HG02973 (cell line): ENCODE measurements around the gene PCDHGA11.
A peak's percentile ranks its signal among the peaks of the same experiment; 100 is the strongest.
"Not testable (repeated sequence)": the region's sequence is repeated elsewhere in the genome, so short reads cannot be mapped to it uniquely, and the experiment has no call there.

Experiments
- ATAC-seq: cut with Tn5 transposase; IDR thresholded peaks from one replicate; pipeline ENCODE4 v1.9.1; 2021; ENCODE audit warnings: moderate library complexity; ENCODE audit not compliant: unreplicated experiment

The PCDHGA11 gene

GRCh38 chr5:141430332-141431113 lies 9.7 kb downstream of the PCDHGA11 start, which contains the start of gene PCDHGA12:
Gene PCDHGA12 (plus strand): TSS chr5:141430507. CDS start chr5:141430760, 253 bp downstream.
- peak; percentile 86 for ATAC-seq

DNA sequence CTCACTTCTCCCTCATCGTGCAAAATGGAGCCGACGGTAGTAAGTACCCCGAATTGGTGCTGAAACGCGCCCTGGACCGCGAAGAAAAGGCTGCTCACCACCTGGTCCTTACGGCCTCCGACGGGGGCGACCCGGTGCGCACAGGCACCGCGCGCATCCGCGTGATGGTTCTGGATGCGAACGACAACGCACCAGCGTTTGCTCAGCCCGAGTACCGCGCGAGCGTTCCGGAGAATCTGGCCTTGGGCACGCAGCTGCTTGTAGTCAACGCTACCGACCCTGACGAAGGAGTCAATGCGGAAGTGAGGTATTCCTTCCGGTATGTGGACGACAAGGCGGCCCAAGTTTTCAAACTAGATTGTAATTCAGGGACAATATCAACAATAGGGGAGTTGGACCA lies 10.4 kb downstream of the PCDHGA11 start:
- ATAC-seq: peak; percentile 48

- not testable (repeated sequence) for ATAC-seq
Observed at GRCh38 chr5:141432308-141432707, 11.5 kb downstream of the PCDHGA11 start.

- not testable (repeated sequence) for ATAC-seq
Observed at GRCh38 chr5:141432726-141433125, 11.9 kb downstream of the PCDHGA11 start.

- no peak for ATAC-seq
Observed at GRCh38 chr5:141434006-141434405, 13.2 kb downstream of the PCDHGA11 start.

DNA sequence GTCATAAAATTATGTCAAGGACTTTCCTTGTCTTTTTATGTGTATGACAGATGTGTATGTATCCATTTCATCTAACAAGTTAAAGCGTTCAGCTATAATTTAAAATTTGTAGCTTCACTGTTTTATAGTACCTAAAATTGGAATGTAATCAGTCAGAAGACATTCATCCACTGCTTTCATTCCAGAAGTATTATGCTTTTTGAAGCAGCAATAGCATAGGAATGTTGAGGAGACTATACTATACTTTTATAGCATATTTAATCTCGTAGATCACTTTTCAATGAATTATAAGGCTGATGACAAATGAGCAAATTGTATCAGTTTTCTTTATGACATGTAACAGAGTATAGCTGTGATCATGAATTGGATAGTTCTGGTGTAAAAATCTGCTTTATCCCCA lies 16.4 kb downstream of the PCDHGA11 start:
- ATAC-seq: no peak

DNA sequence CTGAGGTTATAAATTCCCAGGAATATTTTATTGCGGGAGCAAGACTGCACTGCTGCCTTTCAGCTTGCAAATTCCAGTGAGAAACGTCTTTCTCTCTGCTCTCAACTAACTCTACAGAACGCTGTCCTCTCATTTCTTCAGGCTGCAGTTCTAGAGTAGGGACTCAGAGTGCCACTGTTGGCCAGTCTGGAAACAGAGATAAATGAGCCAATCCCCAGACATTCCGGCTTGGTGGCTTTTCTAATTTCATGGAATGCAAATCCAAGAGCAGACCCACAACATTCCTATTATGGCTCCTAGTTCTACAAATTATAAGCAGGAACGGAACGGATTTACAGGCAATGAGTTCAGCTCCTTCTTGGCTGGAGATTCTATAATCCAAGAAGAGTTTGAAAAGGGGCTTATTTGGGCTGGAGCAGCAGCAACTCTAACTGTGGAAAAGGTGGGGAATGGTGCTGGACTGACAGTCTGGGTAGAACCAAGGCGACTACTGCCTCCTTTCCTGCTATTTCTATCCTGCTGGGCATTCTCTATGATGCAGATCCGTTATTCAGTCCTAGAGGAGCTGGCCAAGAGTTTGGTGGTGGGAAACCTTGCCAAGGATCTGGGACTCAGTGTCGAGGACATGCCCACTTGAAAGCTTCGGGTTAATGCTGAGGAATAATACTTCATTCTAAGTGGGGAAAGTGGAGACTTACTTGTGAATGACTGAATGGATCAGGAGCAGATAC lies 18.7 kb downstream of the PCDHGA11 start:
- ATAC-seq: no peak

DNA sequence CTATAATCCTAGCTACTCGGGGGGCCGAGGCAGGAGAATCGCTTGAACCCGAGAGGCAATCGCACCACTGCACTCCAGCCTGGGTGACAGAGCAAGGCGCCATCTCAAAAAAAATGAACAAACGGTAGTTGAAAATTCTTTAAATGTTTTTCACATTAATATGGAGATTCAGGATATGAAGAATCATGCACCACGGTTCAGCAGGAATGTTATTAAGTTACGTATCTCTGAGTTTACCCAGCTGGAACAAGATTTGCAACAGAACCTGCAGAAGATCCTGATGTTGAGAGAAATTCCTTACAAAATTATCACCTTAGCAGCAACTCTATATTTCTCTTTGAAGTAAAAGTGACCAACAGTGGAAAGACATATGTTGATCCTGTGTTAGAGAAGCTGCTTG lies 19.5 kb downstream of the PCDHGA11 start:
- ATAC-seq: no peak

- ATAC-seq: no peak
Observed at GRCh38 chr5:141441571-141442170, 20.8 kb downstream of the PCDHGA11 start.

GRCh38 chr5:141465351-141465750 lies 44.5 kb downstream of the PCDHGA11 start:
- no peak for ATAC-seq
